Endometrium (tissue), 2 donors: ENCODE data around the gene TSHZ2.

Experiments
- FAIRE-seq: peaks from 2 replicates; lab custom pipeline; 2012; peaks lifted over from hg19 to GRCh38; lab: Jason Lieb, UNC
- donor health status: control.
- donor health status: control.

Gene TSHZ2

DNA sequence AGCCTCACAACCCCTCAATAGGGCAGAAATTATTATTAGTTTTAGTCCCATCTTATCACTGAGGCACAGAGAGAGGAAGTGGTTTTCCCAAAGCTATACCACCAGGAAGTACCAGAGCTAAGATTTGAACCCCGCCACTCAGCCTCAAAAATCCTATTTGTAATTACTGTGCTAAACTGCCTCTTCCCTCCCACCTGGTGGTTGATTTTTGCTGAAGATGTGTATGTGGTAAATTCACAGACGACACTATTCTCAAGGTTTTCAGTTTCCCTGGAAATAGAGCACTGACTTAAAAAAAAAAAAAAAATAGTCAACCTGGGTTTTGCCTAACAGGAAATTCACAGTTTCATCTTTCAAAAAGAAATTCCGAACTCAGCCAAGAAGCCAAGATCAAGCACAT, 57.9 kb downstream of the TSHZ2 start:
- FAIRE-seq, result no peak

- no peak for FAIRE-seq
These were observed 59.9 kb downstream of the TSHZ2 start for GRCh38 chr20:53032046-53032445.

DNA sequence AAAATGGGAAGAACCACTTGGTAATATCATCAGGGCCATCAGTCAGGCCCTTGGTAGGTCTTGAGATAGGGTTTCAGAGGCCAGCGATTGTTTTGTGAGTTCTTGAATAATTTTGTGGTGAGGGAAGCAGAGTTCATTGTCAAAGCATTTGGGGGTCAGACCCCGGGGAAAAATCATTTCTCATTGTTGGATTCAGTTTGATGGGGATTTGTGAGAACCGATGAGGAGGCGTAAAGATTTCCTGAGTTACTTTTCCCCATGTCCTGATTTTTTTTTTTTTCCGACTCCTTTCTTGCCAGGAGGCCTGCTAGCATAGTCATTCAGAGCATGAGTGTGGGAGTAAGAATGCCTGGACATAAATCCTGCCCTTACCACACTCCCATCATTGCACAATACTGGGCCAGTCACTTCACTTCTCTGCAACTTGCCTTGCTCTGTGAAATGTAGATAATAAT, 60.3 kb downstream of the TSHZ2 start:
- FAIRE-seq, result no peak

GRCh38 chr20:53033176-53033575, 61.0 kb downstream of the TSHZ2 start:
- FAIRE-seq, result no peak

GRCh38 chr20:53034899-53035298, 62.7 kb downstream of the TSHZ2 start:
- no peak for FAIRE-seq

DNA sequence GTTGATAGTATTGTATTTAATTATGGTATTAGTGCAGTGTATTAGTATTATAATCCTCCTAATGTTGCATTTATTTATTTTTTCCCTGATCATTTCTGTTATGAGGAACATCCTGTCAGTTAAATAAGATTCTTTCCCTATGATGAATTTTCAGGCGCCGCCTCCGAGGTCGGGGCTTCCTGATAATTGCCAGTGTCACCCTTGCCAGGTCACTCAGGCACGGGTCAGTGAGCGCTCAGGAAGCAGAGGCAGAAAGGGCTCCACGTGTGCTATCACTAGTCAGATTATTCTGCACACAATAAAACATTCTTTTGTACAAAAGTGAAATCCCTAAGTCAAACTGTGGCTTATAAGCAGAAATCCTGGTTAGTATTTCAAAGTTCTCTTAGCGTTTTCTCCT, 64.8 kb downstream of the TSHZ2 start:
- FAIRE-seq, result no peak

DNA sequence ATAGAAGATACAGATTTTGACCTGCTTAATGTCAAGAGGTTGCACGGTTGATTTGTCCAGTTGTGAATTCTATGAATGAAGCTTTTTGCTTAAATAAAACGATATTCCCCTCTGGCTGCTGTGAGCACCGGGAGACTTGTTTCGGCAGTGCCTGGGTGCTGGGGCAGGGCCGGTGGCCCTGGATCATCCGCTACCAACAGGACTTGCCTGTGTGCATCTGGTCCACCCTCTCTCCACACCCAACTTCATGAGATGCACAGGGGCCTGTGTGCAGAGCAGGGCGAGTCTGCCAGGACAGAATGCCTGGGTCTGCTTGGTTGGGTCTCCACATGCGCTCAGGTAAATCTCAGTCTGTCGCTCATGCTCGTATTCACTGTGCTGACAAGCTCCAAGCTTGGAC, 65.5 kb downstream of the TSHZ2 start:
- FAIRE-seq, result no peak

- FAIRE-seq, result no peak
These were observed 66.1 kb downstream of the TSHZ2 start for GRCh38 chr20:53038299-53038698.

DNA sequence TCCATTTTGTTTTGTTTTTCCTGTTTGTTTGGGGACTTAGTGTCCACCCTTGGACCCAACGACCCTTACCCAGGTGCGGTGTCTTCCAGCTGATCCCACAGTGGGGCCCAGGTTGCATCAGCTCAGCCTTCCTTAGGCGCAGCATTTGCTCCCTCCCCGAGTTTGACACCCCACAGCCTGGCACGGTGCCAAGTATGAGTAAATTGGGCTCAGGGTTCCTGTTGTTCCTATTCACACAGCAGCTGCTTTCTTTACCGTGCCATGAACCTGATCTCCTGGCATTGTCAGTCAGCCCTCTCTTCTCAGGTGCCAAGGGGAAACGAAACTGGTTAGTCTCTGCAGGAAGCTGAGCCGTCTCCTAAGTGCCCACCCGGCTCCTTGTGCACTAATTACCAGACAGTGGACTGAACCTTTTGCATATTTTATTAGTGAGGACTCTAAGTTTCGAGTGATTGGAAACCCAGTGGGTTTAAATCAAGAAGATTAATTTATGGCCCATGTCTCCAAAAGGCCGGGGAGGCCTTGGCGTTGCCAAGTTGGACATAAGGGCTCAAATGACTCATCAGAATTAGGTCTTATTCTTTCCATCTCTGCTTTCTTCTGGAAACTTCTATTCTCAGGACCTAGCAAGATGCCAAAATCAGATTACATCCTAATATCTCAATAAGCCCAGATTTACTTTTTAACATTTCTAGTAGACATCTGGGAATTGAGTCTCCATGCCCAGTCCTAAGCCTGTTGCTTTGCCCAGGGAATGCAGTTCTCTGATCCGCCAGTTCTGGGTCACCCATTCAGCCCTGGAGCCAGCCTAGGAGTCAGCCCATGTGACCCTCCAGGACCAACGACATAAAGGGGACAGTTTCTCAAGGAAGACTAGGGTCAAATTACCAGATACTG, 68.8 kb downstream of the TSHZ2 start:
- no peak for FAIRE-seq

DNA sequence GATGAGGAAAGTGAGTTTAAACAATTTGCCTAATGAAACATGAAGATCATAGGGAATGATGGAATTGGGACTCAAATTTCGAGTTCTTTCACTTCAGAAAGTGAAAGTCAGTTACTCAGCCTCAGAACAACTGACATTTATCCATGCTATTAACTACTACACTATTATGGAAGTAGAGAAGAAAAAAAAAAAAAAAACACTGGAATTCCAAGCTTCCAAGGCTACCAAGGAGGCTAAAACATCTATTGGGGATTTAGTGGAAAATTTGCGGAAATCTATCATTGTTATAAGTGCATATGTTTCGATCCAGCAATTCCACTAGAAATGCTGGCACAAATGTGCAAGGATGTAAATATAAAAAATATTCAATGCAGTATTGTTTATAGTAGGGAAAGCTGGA, 70.4 kb downstream of the TSHZ2 start:
- FAIRE-seq, result no peak

GRCh38 chr20:53044296-53044695, 72.1 kb downstream of the TSHZ2 start:
- no peak for FAIRE-seq

DNA sequence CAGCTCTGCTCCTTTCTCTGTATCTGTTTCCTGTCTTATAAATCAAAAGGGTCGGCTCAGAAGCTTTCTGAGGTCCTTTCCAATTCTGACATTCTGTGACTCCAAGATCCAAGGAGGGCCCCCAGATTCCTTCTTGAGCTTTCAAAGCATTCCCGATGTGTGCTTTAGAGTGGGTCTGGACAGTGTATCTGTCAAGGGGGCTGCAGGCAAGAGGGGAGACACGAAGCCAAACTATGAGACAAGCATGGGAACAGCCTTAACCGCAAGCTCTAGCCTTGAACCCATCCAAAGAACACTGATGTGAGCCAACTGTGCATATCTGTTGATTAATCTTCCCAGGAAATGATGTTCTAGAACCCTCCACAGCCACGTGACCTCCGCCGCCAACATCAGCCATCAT, 73.8 kb downstream of the TSHZ2 start:
- no peak for FAIRE-seq

DNA sequence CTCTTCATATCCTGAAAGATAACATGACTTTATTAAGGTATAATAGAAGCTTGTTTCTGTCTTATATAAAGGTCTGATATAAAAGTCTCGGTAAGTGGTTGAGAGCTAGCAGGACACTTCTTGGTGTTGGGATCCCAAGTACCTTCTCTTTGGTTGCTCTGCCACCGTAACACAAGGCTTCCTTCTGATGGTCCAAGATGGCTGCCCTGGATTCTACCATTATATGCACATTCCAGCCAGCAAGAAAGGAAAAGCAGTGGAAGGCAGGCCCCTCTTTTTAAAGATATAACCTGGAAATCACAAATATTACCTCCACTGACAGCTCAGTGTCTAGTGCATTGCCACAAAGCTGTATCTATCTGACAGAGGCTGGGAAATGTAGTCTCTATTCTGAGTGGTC, 75.0 kb downstream of the TSHZ2 start:
- FAIRE-seq, result no peak

GRCh38 chr20:53048387-53048786, 76.2 kb downstream of the TSHZ2 start:
- FAIRE-seq, result no peak

GRCh38 chr20:53050338-53050737, 78.2 kb downstream of the TSHZ2 start:
- no peak for FAIRE-seq

DNA sequence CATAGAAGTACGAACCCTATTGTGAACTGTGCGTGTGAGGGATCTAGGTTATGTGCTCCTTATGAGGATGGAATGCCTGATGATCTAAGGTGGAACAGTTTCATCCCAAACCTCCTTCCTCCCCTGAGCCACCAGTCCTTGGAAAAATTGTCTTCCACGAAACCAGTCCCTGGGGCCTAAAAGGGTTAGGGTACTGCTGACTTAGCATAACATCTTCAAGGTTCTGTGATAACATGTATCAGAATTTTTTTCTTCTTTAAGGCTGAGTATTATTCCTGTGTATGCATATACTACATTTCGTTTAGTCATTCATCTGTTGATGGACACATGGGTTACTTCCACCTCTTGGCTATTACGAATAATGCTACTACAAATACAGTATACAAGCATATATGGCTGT, 80.2 kb downstream of the TSHZ2 start:
- FAIRE-seq, result no peak

DNA sequence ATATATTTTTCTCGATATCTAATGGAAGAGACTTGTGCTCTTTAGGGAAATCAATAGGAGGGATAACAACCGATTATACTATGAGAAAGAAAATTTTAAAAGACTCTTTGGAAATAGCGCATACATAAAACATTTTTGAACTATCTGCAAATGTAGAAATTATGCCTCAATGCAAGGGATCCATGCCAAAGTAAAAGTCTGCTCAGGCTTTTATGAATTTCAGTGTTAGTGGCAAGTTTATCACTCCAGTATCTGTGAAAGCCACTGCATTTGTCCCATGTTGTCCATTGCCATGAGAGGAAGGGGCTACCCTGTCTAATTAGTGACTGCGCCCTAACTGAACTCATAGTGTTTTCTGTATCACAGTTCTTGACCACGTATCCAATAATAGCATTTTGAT, 81.4 kb downstream of the TSHZ2 start:
- FAIRE-seq, result no peak

DNA sequence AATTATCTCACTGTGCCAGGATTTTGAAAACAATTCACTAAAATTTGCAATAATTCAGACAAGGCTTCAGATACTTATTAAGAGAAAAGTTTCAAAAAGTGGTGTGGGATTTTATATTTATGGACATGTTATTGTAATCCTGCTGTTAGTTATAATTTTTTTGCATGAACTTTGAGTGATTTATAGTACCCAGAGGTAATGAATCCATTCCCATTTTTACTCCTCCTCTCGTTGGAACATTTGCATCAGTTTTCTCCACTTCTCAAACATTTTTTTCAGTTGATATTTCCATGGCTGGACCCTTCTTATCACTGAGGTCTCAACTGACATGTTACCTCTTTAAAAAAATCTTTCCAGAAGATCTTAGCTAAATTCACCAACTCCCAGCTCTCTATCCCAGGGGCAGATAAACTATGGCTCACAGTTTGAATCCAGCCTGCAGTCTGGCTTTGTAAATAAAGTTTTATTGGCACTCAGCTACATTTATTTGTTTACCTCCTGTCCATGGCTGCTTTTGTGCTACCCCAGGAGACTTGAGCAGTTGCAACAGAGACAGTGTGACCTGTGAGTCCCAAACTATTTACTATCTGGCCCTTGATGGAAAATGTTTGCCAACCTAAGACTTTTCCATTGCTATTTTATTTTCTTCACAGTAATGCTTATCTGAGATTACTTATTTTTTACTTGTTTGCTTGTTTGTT, 83.4 kb downstream of the TSHZ2 start:
- no peak for FAIRE-seq

DNA sequence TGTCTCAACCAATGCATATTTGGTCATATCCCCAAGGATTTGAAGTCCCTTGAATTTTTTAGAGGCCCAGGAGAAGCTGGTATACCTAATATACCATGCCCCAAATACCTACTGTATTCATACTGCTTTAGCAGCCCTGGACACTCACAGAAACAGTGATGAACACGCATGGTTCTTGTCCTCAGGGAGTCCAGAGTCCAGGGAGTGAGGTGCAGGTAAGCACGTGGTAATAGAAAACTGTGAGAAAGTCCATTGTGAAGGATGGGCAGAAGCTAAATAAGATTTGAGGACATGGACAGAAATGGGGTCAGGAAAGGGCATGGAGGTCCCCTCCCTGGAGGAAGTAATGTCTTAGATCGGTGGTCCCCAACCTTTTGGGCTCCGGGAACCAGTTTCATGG, 85.4 kb downstream of the TSHZ2 start:
- FAIRE-seq, result no peak

- FAIRE-seq, result no peak
These were observed 87.7 kb downstream of the TSHZ2 start for GRCh38 chr20:53059848-53060247.

DNA sequence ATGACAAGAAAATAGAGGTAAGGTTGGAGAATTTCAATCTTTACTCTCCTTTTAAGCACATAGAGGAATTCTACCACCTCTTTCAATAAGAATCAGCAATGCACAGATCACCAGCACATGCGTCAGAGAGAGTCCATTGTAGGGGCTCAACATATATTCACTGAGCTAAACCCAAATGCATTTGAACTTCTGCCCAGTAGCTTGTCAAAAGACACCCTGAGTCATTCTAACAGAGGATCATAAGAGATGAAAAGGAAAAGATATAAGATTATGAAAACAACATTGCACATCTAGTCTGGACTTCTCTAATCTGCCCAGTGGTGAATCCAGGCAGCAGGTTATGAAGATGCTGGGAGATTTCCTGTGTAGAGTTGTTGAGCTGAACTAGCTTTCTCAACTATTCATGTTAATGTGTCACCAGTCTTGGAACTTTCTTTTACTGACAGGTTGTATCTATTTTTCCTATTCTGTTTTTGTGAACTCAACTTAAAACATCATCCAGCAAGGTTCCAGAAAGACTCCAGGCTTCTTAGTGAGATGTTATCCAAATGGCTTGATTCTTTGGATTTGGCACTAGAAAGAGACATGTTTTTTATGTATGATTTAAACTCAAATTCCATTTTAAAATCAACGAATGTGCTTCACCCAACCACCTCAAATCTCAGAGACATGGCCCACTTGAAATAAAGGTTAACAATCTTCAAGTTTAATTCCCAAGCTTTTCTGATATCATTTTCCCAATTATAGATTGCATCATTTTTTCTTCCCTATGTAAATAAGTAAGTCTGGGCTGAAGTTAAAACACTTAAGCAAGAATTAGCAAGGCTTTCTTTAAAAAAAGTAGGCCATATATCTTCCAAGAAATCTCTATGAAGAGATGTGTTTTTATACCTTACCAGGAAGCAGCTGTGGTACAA, 89.3 kb downstream of the TSHZ2 start:
- FAIRE-seq, result no peak

- no peak for FAIRE-seq
These were observed 92.8 kb downstream of the TSHZ2 start for GRCh38 chr20:53064935-53065334.

DNA sequence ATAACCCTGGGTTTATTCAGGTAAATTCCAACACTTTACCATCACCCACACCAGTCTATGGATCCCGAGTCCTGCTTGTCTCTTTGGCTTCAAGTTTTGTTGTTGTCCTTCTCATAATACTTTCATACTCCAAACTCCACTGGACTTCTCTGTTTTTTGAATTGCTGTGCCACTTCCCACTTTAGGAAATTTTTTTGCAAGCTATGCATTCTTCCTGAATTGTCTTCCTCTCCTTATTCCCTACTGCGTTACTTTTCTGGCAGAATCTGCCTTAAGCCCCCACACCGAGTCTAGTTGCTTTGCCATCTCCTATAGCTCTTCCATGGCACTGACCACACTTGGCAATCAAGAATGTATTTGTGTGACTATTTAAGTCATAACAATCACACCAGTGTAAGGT, 96.1 kb downstream of the TSHZ2 start:
- FAIRE-seq, result no peak
